Central memory CD8-positive, alpha-beta T cell (primary cell): ENCODE results near the gene BTG3.

ENCODE experiments used
- ATAC-seq: fragments of 150-1000 bp; cut with Tn5 transposase; replicated peaks from 2 replicates; pipeline ENCODE4 v1.10.0; 2022; ENCODE audit warnings: mild to moderate bottlenecking, moderate FRiP score, moderate number of reproducible peaks; ENCODE audit not compliant: poor library complexity, severe bottlenecking; ENCODE audit errors: extremely low read depth
- DNase-seq, 2 donors: peaks; one replicate each; pipeline ENCODE4 v3.0.0; 2021; ENCODE audit warnings: low spot score in 2 of 2
- H3K27ac Mint-ChIP-seq: one replicate; pipeline ENCODE4 v1.8.0; 2022; ENCODE audit warnings: low read depth, mild to moderate bottlenecking, moderate library complexity, mixed read lengths
- H3K27me3 Mint-ChIP-seq: one replicate; pipeline ENCODE4 v1.8.0; 2022; ENCODE audit warnings: mixed read lengths
- H3K36me3 Mint-ChIP-seq: one replicate; pipeline ENCODE4 v1.8.0; 2022; ENCODE audit warnings: mild to moderate bottlenecking, moderate library complexity, mixed read lengths; ENCODE audit not compliant: insufficient read depth
- H3K4me1 Mint-ChIP-seq: one replicate; pipeline ENCODE4 v1.8.0; 2022; ENCODE audit warnings: mixed read lengths
- H3K4me3 Mint-ChIP-seq: one replicate; pipeline ENCODE4 v1.8.0; 2022; ENCODE audit warnings: mild to moderate bottlenecking, moderate library complexity, mixed read lengths
- H3K9me3 Mint-ChIP-seq: one replicate; pipeline ENCODE4 v1.8.0; 2022; ENCODE audit warnings: mixed read lengths

The BTG3 gene

GRCh38 chr21:17548262-17548661 lies 64.4 kb downstream of the BTG3 start:
- ATAC-seq, result no peak
- H3K27ac Mint-ChIP-seq, result no peak overlapping the region
- H3K4me3 Mint-ChIP-seq, result no peak overlapping the region
- no peaks in the 10 kb centered on the region for H3K9me3 Mint-ChIP-seq
- DNase-seq, result no peak
- H3K36me3 Mint-ChIP-seq, result no peaks in the 10 kb centered on the region
- peaks cover 33% of the 10 kb centered on the region for H3K27me3 Mint-ChIP-seq
- no peaks in the 10 kb centered on the region for H3K4me1 Mint-ChIP-seq

- Mint-ChIP-seq H3K36me3 (no peaks in the 10 kb centered on the region), H3K9me3 (no peaks in the 10 kb centered on the region), H3K27ac (no peak overlapping the region), H3K4me1 (no peaks in the 10 kb centered on the region), H3K4me3 (no peak overlapping the region), H3K27me3 (peaks cover 42% of the 10 kb centered on the region)
- DNase-seq, result no peak
- ATAC-seq, result no peak
These were observed 67.7 kb downstream of the BTG3 start for GRCh38 chr21:17545007-17545406.
